Transverse colon (tissue), 4 donors: ENCODE results near the gene IL18BP. TPM values are rescaled to one million over a fixed set of nuclear protein-coding genes. Genes with fewer than 3 reads are reported as not detected.

Experiments used
- DNase-seq: peaks from one replicate; pipeline ENCODE4 v3.0.0-alpha.2; 2019
- H3K27ac ChIP-seq, 4 donors: fragments of 200-600 bp; sonication (generic); 2 replicates each; pipeline ENCODE4 v1.5.1; 2016 to 2018; ENCODE audit warnings: inconsistent platforms in 4 of 4
- H3K27me3 ChIP-seq: fragments of 200-600 bp; sonication (generic); 2 replicates; pipeline ENCODE4 v1.5.1; 2017; ENCODE audit warnings: inconsistent platforms
- H3K36me3 ChIP-seq, 4 donors: fragments of 200-600 bp; sonication (generic); 2 replicates each; pipeline ENCODE4 v1.5.1; 2017 to 2019; ENCODE audit warnings: inconsistent platforms in 4 of 4
- H3K4me1 ChIP-seq, 4 donors: fragments of 200-600 bp; sonication (generic); 2 replicates each; pipeline ENCODE4 v1.5.1; 2017 to 2020; ENCODE audit warnings: inconsistent platforms in 4 of 4
- H3K4me3 ChIP-seq, 4 donors: fragments of 200-600 bp; sonication (generic); 1 replicate in 1 of 4; 2 replicates in 3 of 4; pipeline versions ENCODE4 v1.5.1 to v1.6.1; 2017 to 2019; ENCODE audit warnings: inconsistent platforms in 4 of 4
- H3K9me3 ChIP-seq, 2 donors: fragments of 200-600 bp; sonication (generic); 2 replicates each; pipeline ENCODE4 v1.5.1; 2017 to 2019; ENCODE audit warnings: inconsistent platforms in 2 of 2
- CTCF ChIP-seq, 5 experiments: fragments of 200-600 bp in 3 of 5; fragments of 450-650 bp in 2 of 5; sonication (generic) in 3 of 5; IDR thresholded peaks; 1 replicate in 2 of 5; 2 replicates in 3 of 5; pipeline ENCODE4 v1.5.1; 2016 to 2017; ENCODE audit warnings: antibody characterized with exemption in 5 of 5, inconsistent platforms in 3 of 5, mild to moderate bottlenecking in 2 of 5, moderate library complexity in 1 of 5
- EP300 ChIP-seq: sonication (generic); formaldehyde crosslinking; IDR thresholded peaks from one replicate; pipeline ENCODE4 v1.6.1; 2017; ENCODE audit warnings: antibody characterized with exemption, low read depth
- POLR2A ChIP-seq: fragments of 450-650 bp; IDR thresholded peaks from one replicate; pipeline ENCODE4 v1.6.1; 2016; ENCODE audit warnings: antibody characterized with exemption, mild to moderate bottlenecking, moderate library complexity
- POLR2AphosphoS5 ChIP-seq, 3 donors: sonication (generic); formaldehyde crosslinking; IDR thresholded peaks; one replicate each; pipeline ENCODE4 v1.6.1; 2016; ENCODE audit warnings: antibody characterized with exemption in 3 of 3
- WGBS, 2 donors: methylation state at CpG; one replicate each; pipeline ENCODE4 v1.1.5; 2018; ENCODE audit warnings: low coverage in 1 of 2; 5-methylcytosine and 5-hydroxymethylcytosine counted together
- in situ Hi-C, 4 donors: fragments of 200-750 bp; cut with MboI; loops; one replicate each; pipeline versions ENCODE4 v1.15.0 to v1.15.1; 2017; ENCODE audit warnings: low sequenced_read_pairs in 3 of 4, low pct_ligation_motif_present in 1 of 4, low pct_unique_long_range_greater_than_20kb in 1 of 4
- intact Hi-C: fragments of 100-400 bp; cut with DNase I; formaldehyde crosslinking; loops from one replicate; pipeline ENCODE4 v1.15.1; 2023; ENCODE audit warnings: low total_unique reads
- total RNA-seq, 4 donors: library from RNA; depleted of rRNA; stranded (reverse); fragments of >200 nt; gene quantifications; one replicate each; pipeline ENCODE4 v1.1.0, GENCODE V29; 2016

The IL18BP gene
- total RNA-seq, 4 donors from 2014 or later = 7.4 to 29.9 (median 14.5) TPM

GRCh38 chr11:71996517-71996916 is 2.2 kb upstream of the IL18BP start:
- in situ Hi-C loops = loop anchor here in 3 of 4 donors (25.0 kb wide), 1 partner anchor 416 kb away; no protein-coding TSS in a partner anchor
- TF ChIP-seq POLR2A = no peak
- TF ChIP-seq POLR2AphosphoS5 (IDR thresholded peaks at IDR 0.05) = no peak
- TF ChIP-seq EP300 = no peak
- no peak for TF ChIP-seq CTCF (IDR thresholded peaks at IDR 0.05)
- Histone ChIP-seq H3K27ac (no peak overlapping the region), H3K9me3 (no peaks in the 10 kb centered on the region), H3K4me1 (peaks cover 4 to 26% (median 13%) of the 10 kb centered on the region in 4 donors), H3K27me3 (no peaks in the 10 kb centered on the region), H3K4me3 (no peak overlapping the region), H3K36me3 (no peaks in the 10 kb centered on the region)
- 92% methylated on average over 3 of the region's 4 CpGs; no CpG with 5 or more reads in 1 of the 2 donors for whole genome bisulfite sequencing, 2 donors
- no peak for DNase-seq
- intact Hi-C loops = no loop called here

GRCh38 chr11:71996946-71997345 is 1.8 kb upstream of the IL18BP start:
- Histone ChIP-seq H3K36me3 (no peaks in the 10 kb centered on the region), H3K4me3 (no peak overlapping the region), H3K4me1 (peaks cover 4 to 26% (median 13%) of the 10 kb centered on the region in 4 donors), H3K27me3 (no peaks in the 10 kb centered on the region), H3K9me3 (no peaks in the 10 kb centered on the region), H3K27ac (no peak overlapping the region)
- TF ChIP-seq EP300 (no peak), POLR2AphosphoS5 (IDR thresholded peaks at IDR 0.05) (no peak), POLR2A (no peak), CTCF (IDR thresholded peaks at IDR 0.05) (no peak)
- peak; percentile 30 for DNase-seq
- intact Hi-C loops (no loop called here), in situ Hi-C loops (loop anchor here in 3 of 4 donors (25.0 kb wide), 1 partner anchor 415 kb away; no protein-coding TSS in a partner anchor)
- WGBS, 2 donors = 81% methylated on average over 8 of the region's 8 CpGs; no CpG with 5 or more reads in 1 of the 2 donors

- WGBS, 2 donors = 95% methylated on average over 3 of the region's 3 CpGs; no CpG with 5 or more reads in 1 of the 2 donors
- no peak for DNase-seq
- no peaks in the 10 kb centered on the region for H3K27me3 ChIP-seq
- no peaks in the 10 kb centered on the region for H3K9me3 ChIP-seq
- no peak overlapping the region for H3K27ac ChIP-seq
- TF ChIP-seq POLR2AphosphoS5 (IDR thresholded peaks at IDR 0.05) (no peak), POLR2A (no peak), CTCF (IDR thresholded peaks at IDR 0.05) (no peak), EP300 (no peak)
- intact Hi-C loops (no loop called here), in situ Hi-C loops (loop anchor here in 3 of 4 donors (25.0 kb wide), 1 partner anchor 415 kb away; no protein-coding TSS in a partner anchor)
- H3K4me1 ChIP-seq = peaks cover 4 to 26% (median 13%) of the 10 kb centered on the region in 4 donors
- no peaks in the 10 kb centered on the region for H3K36me3 ChIP-seq
- H3K4me3 ChIP-seq = no peak overlapping the region
These were observed 1.1 kb upstream of the IL18BP start for GRCh38 chr11:71997594-71997993.

- 80 to 96% methylated on average over 1 to 2 of the region's 2 CpGs for WGBS, 2 donors
- in situ Hi-C loops = loop anchor here in 3 of 4 donors (25.0 kb wide), 1 partner anchor 414 kb away; no protein-coding TSS in a partner anchor
- no peak for TF ChIP-seq CTCF (IDR thresholded peaks at IDR 0.05)
- no peak for TF ChIP-seq EP300
- TF ChIP-seq POLR2A = no peak
- TF ChIP-seq POLR2AphosphoS5 (IDR thresholded peaks at IDR 0.05) = no peak
These were observed 648 bp upstream of the IL18BP start for GRCh38 chr11:71998061-71998460.

More at GRCh38 chr11:71998061-71998460, 648 bp upstream of the IL18BP start:
- Histone ChIP-seq H3K4me1 (peaks cover 4 to 26% (median 13%) of the 10 kb centered on the region in 4 donors), H3K27ac (peak overlapping the region in 3 of 4 donors; percentile 67 to 72 (median 71)), H3K4me3 (no peak overlapping the region), H3K36me3 (peaks cover 0 to 3% (median 1%) of the 10 kb centered on the region in 4 donors), H3K27me3 (no peaks in the 10 kb centered on the region), H3K9me3 (no peaks in the 10 kb centered on the region)
- DNase-seq = no peak
- intact Hi-C loops = no loop called here
